Measurements from ENCODE around the gene ALDH3A1. TPM values are rescaled to one million over a fixed set of nuclear protein-coding genes. Genes with fewer than 3 reads are reported as not detected.

The ALDH3A1 gene
- polyA plus RNA-seq, 1 donor = 0.14 TPM

GRCh38 chr17:19703828-19704613 lies 44.1 kb downstream of the ALDH3A1 start:
- DNase-seq (ENCODE audit: low read depth) = no peak

- no peak for DNase-seq (ENCODE audit: low read depth)
Observed at GRCh38 chr17:19703106-19703827, 44.8 kb downstream of the ALDH3A1 start.

GRCh38 chr17:19702217-19702641 lies 45.9 kb downstream of the ALDH3A1 start:
- DNase-seq (ENCODE audit: low read depth) = no peak

Other genes with a start within 250 kb of the ALDH3A1 start
- gene SLC47A1, start 214.4 kb downstream of the ALDH3A1 start, polyA plus RNA-seq (ENCODE audit: insufficient read length) = 1.8 TPM
- 29.7 TPM for gene ALDH3A2, start 99.5 kb downstream of the ALDH3A1 start, polyA plus RNA-seq (ENCODE audit: insufficient read length)
- gene SLC47A2, start 31.7 kb downstream of the ALDH3A1 start, polyA plus RNA-seq (ENCODE audit: insufficient read length) = 0.38 TPM
- gene ULK2, start 119.6 kb upstream of the ALDH3A1 start, polyA plus RNA-seq (ENCODE audit: insufficient read length) = 20.0 TPM
- gene AKAP10, start 229.5 kb upstream of the ALDH3A1 start, polyA plus RNA-seq (ENCODE audit: insufficient read length) = 16.8 TPM